ENCODE data around the gene BOD1. TPM values are rescaled to one million over a fixed set of nuclear protein-coding genes. Genes with fewer than 3 reads are reported as not detected.

BOD1 gene
- total RNA-seq, 1 donor from 2014 or later = 41.8 TPM

DNA sequence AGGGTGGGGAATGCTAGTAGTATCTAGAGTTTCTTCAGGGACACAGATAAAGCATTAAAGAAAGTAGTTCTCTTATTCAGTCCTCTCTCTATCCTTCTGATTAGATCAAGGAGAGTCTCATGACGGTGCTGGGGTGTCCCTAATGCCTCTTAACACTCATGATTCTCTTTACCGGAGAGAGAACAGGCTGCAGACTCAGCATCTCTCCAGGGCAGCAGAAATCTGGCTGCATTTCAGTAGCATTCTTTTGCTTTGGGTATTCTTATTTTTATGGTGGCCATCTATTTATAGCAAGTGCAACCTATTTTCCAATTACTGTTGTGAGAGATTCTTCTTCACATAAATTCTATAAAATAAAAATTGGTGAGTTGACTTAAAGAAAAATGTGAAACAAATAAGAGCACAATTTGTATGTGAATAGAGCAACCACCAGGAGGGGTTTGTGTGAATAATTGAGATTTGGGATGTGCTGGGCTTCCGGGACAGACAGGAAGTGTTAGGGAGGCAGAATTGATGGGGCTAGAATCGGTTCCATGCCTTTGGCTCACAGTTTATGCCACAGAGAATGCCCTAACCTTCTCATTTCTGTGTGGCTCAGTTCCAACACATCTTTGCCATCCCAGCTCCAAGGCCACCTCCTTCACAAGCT, 23.8 kb upstream of the BOD1 start:
- Histone ChIP-seq H3K36me3 (ENCODE audit: control insufficient read depth in 3 of 3, insufficient read depth in 3 of 3, low read length in 3 of 3) (no peaks in the 10 kb centered on the region), H3K9ac (ENCODE audit: low read depth in 1 of 3, low read length in 3 of 3) (no peak overlapping the region), H3K4me1 (ENCODE audit: control insufficient read depth in 3 of 3, insufficient read depth in 3 of 3, low read length in 3 of 3) (peaks cover 3 to 10% (median 8%) of the 10 kb centered on the region in 3 donors), H3K27me3 (ENCODE audit: control insufficient read depth in 3 of 3, insufficient read depth in 3 of 3, low read length in 3 of 3) (no peaks in the 10 kb centered on the region), H3K9me3 (ENCODE audit: control insufficient read depth in 3 of 3, low read length in 3 of 3) (no peaks in the 10 kb centered on the region), H3K4me3 (ENCODE audit: low read length in 3 of 3) (no peak overlapping the region), H3K27ac (ENCODE audit: low read depth, low read length) (no peak overlapping the region)

DNA sequence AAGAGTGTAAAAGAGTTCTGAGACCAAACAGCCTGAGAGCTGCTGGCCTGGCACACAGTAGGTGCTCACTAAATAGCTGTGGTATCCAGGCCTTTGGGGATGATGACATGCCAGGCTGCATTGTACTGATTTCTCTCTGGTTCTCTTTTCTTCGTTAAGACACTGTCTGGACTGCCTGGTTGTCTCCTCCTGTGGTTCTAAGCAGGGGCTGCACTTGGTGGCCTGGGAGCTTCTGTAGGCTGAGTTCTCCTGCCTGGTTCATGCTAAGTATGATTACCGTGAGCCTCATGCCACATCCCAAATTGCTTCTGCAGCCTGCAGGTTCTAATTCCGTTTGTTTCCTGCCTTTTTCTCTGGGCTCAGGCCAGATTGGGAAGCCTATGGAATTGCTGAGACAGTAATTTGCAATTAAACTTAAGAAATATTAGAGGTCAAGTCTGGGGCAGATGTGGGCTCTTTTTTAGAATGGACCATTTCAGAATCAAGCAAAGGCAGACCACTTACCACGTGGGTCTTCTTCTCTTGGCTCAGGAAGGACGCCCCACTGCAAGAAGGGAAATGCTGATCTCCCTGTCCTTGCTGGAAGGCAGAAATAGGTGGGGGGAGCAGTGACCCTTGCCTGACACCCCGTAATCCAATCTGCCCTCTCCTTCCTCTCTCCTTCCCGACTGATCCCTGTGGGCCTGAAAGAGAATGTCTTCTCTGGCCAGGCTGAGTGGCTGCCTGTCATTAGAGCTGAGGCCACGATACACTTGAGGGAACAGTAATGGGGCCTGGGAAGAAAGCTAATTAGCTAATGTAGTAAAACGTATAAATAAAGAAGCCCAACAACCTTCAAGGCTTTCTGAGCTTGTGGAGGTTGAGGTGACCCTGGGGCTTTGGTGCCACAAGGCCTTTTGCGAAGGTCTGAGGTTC, 21.9 kb upstream of the BOD1 start:
- Histone ChIP-seq H3K4me1 (ENCODE audit: control insufficient read depth in 3 of 3, insufficient read depth in 3 of 3, low read length in 3 of 3) (peaks cover 2 to 8% (median 3%) of the 10 kb centered on the region in 3 donors), H3K36me3 (ENCODE audit: control insufficient read depth in 3 of 3, insufficient read depth in 3 of 3, low read length in 3 of 3) (no peaks in the 10 kb centered on the region), H3K27me3 (ENCODE audit: control insufficient read depth in 3 of 3, insufficient read depth in 3 of 3, low read length in 3 of 3) (no peaks in the 10 kb centered on the region), H3K4me3 (ENCODE audit: low read length in 3 of 3) (no peak overlapping the region), H3K9ac (ENCODE audit: low read depth in 1 of 3, low read length in 3 of 3) (no peak overlapping the region), H3K27ac (ENCODE audit: low read depth, low read length) (no peak overlapping the region), H3K9me3 (ENCODE audit: control insufficient read depth in 3 of 3, low read length in 3 of 3) (no peaks in the 10 kb centered on the region)

DNA sequence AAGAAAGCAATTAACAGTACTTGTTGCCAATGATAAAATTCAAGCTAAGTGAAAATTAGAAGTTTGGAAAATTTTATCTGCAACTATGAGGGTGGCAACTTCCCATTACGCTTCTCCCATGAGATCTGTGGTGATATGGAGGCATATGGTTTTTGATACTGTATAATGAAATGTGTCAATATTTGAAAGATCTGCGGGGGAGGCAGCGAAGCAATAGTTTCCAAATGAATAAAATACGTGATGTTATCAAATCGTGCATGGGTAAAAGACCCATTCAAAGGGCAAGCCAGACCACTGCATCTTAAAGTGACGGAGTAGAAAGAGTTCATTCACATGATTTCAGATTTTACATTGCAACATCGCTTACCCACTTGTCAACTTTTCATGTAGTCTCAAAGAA, 20.9 kb upstream of the BOD1 start:
- Histone ChIP-seq H3K36me3 (ENCODE audit: control insufficient read depth in 3 of 3, insufficient read depth in 3 of 3, low read length in 3 of 3) (no peaks in the 10 kb centered on the region), H3K4me1 (ENCODE audit: control insufficient read depth in 3 of 3, insufficient read depth in 3 of 3, low read length in 3 of 3) (peaks cover 2 to 8% (median 3%) of the 10 kb centered on the region in 3 donors), H3K27me3 (ENCODE audit: control insufficient read depth in 3 of 3, insufficient read depth in 3 of 3, low read length in 3 of 3) (no peaks in the 10 kb centered on the region), H3K4me3 (ENCODE audit: low read length in 3 of 3) (no peak overlapping the region), H3K27ac (ENCODE audit: low read depth, low read length) (no peak overlapping the region), H3K9me3 (ENCODE audit: control insufficient read depth in 3 of 3, low read length in 3 of 3) (no peaks in the 10 kb centered on the region), H3K9ac (ENCODE audit: low read depth in 1 of 3, low read length in 3 of 3) (no peak overlapping the region)

DNA sequence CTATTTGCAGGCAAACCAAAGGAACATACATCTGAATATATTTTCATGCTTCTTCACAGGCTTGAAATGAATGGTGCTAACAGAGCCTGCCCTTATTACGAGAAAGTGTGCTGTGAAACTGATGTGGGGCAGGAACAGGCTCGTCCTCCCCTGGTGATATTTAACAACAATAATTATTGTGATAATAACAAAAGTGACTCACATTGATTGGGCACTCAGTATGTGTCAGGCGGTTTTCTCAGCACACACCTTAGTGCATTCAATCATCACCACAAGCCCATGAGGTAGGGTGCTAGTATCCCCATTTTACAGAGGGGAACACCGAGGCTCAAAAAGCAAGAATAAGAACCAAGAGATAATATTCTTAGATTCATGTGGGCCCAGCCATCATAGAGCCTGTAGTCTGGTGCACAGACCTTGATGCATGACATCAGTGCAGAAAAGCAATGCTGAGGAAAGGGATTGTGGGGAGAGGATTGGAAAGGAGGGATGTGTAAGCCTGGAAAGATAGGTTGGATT, 18.1 kb upstream of the BOD1 start:
- Histone ChIP-seq H3K27me3 (ENCODE audit: control insufficient read depth in 3 of 3, insufficient read depth in 3 of 3, low read length in 3 of 3) (no peaks in the 10 kb centered on the region), H3K4me3 (ENCODE audit: low read length in 3 of 3) (no peak overlapping the region), H3K9me3 (ENCODE audit: control insufficient read depth in 3 of 3, low read length in 3 of 3) (no peaks in the 10 kb centered on the region), H3K36me3 (ENCODE audit: control insufficient read depth in 3 of 3, insufficient read depth in 3 of 3, low read length in 3 of 3) (no peaks in the 10 kb centered on the region), H3K27ac (ENCODE audit: low read depth, low read length) (no peak overlapping the region), H3K4me1 (ENCODE audit: control insufficient read depth in 3 of 3, insufficient read depth in 3 of 3, low read length in 3 of 3) (peaks cover 0 to 3% (median 3%) of the 10 kb centered on the region in 3 donors), H3K9ac (ENCODE audit: low read depth in 1 of 3, low read length in 3 of 3) (no peak overlapping the region)

DNA sequence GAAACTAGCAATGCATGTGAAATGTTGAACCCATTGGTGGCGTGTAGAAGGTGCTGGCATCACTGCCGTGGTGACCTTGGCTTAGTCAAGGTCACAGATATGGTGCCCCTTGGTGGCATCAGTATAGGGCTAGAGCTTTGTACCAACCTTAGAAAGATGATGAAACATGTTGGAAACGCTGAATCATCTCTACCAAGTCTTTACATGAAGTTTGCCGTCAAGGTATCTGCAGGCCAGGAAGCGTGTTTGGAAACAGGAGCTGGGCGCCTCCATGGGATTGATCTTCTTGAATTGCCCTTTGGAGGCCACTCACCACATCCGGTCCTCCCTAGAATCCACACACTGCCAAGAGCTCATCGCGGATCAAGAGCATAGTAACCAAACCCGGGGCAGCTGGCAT, 16.9 kb upstream of the BOD1 start:
- H3K9me3 ChIP-seq (ENCODE audit: control insufficient read depth in 3 of 3, low read length in 3 of 3) = no peaks in the 10 kb centered on the region
- H3K4me1 ChIP-seq (ENCODE audit: control insufficient read depth in 3 of 3, insufficient read depth in 3 of 3, low read length in 3 of 3) = peaks cover 0 to 2% (median 0%) of the 10 kb centered on the region in 3 donors
- no peaks in the 10 kb centered on the region for H3K27me3 ChIP-seq (ENCODE audit: control insufficient read depth in 3 of 3, insufficient read depth in 3 of 3, low read length in 3 of 3)
- no peaks in the 10 kb centered on the region for H3K36me3 ChIP-seq (ENCODE audit: control insufficient read depth in 3 of 3, insufficient read depth in 3 of 3, low read length in 3 of 3)
- no peak overlapping the region for H3K27ac ChIP-seq (ENCODE audit: low read depth, low read length)
- H3K4me3 ChIP-seq (ENCODE audit: low read length in 3 of 3) = no peak overlapping the region
- H3K9ac ChIP-seq (ENCODE audit: low read depth in 1 of 3, low read length in 3 of 3) = no peak overlapping the region

DNA sequence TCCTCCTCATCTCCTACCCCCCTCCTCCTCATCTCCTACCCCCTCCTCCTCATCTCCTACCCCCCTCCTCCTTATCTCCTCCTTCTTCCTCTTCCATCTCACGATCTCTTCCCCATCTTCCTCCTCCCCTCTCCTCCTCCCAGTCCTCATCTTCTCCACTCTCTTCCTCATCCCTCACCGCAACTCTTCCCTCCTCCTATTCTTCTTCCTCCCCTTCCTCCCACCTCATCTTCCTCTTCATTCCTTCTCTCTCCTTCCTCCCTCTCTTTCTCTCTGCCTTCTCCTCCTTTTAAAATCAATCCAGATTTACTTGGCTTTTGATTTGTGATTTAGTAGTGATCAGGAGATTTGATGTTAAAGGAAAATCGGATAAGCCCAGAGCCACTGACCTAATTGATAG, 15.0 kb upstream of the BOD1 start:
- Histone ChIP-seq H3K9me3 (ENCODE audit: control insufficient read depth in 3 of 3, low read length in 3 of 3) (no peaks in the 10 kb centered on the region), H3K36me3 (ENCODE audit: control insufficient read depth in 3 of 3, insufficient read depth in 3 of 3, low read length in 3 of 3) (no peaks in the 10 kb centered on the region), H3K9ac (ENCODE audit: low read depth in 1 of 3, low read length in 3 of 3) (no peak overlapping the region), H3K4me1 (ENCODE audit: control insufficient read depth in 3 of 3, insufficient read depth in 3 of 3, low read length in 3 of 3) (peaks cover 4 to 13% (median 6%) of the 10 kb centered on the region in 3 donors), H3K27ac (ENCODE audit: low read depth, low read length) (no peak overlapping the region), H3K27me3 (ENCODE audit: control insufficient read depth in 3 of 3, insufficient read depth in 3 of 3, low read length in 3 of 3) (no peaks in the 10 kb centered on the region), H3K4me3 (ENCODE audit: low read length in 3 of 3) (no peak overlapping the region)

DNA sequence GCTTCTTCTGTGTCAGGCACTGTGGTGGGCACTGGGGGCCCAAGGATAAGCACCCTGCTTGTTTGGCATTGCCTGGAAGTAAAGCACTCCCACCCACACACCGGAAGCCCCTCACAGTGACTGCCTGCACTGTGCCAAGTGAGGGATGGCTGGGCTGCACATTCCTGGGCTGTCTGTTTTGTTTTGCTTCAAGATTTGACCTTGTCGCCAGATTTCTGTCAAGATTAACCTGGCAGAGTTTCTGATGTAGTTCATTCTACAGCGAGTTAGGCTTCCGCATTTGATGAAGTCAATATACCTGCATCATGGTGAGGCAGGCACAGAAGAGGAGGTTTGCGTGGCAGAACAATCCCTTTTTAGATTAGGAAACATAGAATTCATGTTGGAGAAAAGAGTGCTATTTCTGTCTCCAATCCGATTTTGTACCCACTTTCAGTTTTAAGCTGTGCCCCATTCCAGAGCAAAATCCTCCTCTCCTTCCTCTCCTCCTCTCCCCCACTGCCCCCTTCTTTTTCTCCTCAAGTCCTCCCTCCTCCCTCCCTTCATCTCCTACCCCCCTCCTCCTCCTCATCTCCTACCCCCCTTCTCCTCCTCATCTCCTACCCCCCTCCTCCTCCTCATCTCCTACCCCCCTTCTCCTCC, 14.4 kb upstream of the BOD1 start:
- Histone ChIP-seq H3K9ac (ENCODE audit: low read depth in 1 of 3, low read length in 3 of 3) (no peak overlapping the region), H3K9me3 (ENCODE audit: control insufficient read depth in 3 of 3, low read length in 3 of 3) (no peaks in the 10 kb centered on the region), H3K27me3 (ENCODE audit: control insufficient read depth in 3 of 3, insufficient read depth in 3 of 3, low read length in 3 of 3) (no peaks in the 10 kb centered on the region), H3K4me1 (ENCODE audit: control insufficient read depth in 3 of 3, insufficient read depth in 3 of 3, low read length in 3 of 3) (peaks cover 10 to 14% (median 13%) of the 10 kb centered on the region in 3 donors), H3K36me3 (ENCODE audit: control insufficient read depth in 3 of 3, insufficient read depth in 3 of 3, low read length in 3 of 3) (no peaks in the 10 kb centered on the region), H3K4me3 (ENCODE audit: low read length in 3 of 3) (no peak overlapping the region), H3K27ac (ENCODE audit: low read depth, low read length) (no peak overlapping the region)

DNA sequence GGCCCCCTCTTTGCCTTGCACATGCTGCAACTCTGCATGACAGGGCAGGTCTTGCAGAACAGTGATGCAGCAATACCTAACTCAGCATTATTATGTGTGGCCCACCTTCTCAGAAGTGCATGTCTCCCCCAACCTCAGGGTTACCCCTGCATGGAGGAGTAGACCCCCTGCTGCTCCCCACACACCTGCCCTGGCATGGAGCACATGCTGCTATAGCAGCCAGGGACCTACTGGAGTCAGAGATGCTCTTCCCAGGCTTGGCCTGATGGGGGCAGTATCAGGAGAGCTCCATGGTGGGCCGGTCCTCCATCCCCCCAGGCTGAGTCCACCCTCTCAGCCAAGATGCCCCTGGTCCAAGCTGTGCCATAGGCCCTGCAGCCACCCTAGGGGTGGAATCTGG, 13.2 kb upstream of the BOD1 start:
- Histone ChIP-seq H3K4me3 (ENCODE audit: low read length in 3 of 3) (no peak overlapping the region), H3K27me3 (ENCODE audit: control insufficient read depth in 3 of 3, insufficient read depth in 3 of 3, low read length in 3 of 3) (no peaks in the 10 kb centered on the region), H3K36me3 (ENCODE audit: control insufficient read depth in 3 of 3, insufficient read depth in 3 of 3, low read length in 3 of 3) (no peaks in the 10 kb centered on the region), H3K27ac (ENCODE audit: low read depth, low read length) (no peak overlapping the region), H3K9me3 (ENCODE audit: control insufficient read depth in 3 of 3, low read length in 3 of 3) (no peaks in the 10 kb centered on the region), H3K4me1 (ENCODE audit: control insufficient read depth in 3 of 3, insufficient read depth in 3 of 3, low read length in 3 of 3) (peaks cover 21 to 25% (median 21%) of the 10 kb centered on the region in 3 donors), H3K9ac (ENCODE audit: low read depth in 1 of 3, low read length in 3 of 3) (no peak overlapping the region)

DNA sequence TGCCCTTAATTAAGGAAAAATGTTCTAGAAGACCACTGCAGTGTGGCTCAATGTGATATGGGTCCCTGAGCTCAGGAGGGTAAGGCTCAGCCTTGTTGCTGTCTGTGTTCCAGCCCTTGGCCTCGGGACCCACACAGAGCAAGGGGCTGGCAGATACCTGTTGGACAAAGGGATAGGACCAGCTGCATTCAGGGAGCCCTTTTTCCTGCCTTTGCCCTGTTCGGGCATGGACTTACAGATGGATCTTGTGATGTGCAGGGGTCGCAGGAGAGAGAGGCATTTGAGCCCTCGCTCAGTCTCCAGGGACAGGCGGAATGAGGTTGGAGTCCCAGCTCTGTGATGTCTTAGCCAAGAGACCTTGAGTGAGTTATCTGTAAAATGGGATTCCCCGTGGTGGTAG, 12.1 kb upstream of the BOD1 start:
- no peaks in the 10 kb centered on the region for H3K36me3 ChIP-seq (ENCODE audit: control insufficient read depth in 3 of 3, insufficient read depth in 3 of 3, low read length in 3 of 3)
- H3K27ac ChIP-seq (ENCODE audit: low read depth, low read length) = no peak overlapping the region
- H3K27me3 ChIP-seq (ENCODE audit: control insufficient read depth in 3 of 3, insufficient read depth in 3 of 3, low read length in 3 of 3) = peaks cover 0 to under 1% (median 0%) of the 10 kb centered on the region in 3 donors
- H3K4me3 ChIP-seq (ENCODE audit: low read length in 3 of 3) = no peak overlapping the region
- peak overlapping the region in 1 of 3 donors; percentile 3 for H3K9ac ChIP-seq (ENCODE audit: low read depth in 1 of 3, low read length in 3 of 3)
- H3K9me3 ChIP-seq (ENCODE audit: control insufficient read depth in 3 of 3, low read length in 3 of 3) = no peaks in the 10 kb centered on the region
- peaks cover 21 to 26% (median 21%) of the 10 kb centered on the region in 3 donors for H3K4me1 ChIP-seq (ENCODE audit: control insufficient read depth in 3 of 3, insufficient read depth in 3 of 3, low read length in 3 of 3)

All from skeletal muscle tissue (tissue), 4 donors.